Brain pericyte (primary cell): ENCODE measurements around the gene SLC22A7.

ENCODE experiments used
- DNase-seq: peaks from one replicate; pipeline ENCODE4 v3.0.0-alpha.2; 2012; ENCODE audit warnings: low read depth, low spot score

SLC22A7 gene

GRCh38 chr6:43283905-43284304, 14.2 kb upstream of the SLC22A7 start:
- no peak for DNase-seq

DNA sequence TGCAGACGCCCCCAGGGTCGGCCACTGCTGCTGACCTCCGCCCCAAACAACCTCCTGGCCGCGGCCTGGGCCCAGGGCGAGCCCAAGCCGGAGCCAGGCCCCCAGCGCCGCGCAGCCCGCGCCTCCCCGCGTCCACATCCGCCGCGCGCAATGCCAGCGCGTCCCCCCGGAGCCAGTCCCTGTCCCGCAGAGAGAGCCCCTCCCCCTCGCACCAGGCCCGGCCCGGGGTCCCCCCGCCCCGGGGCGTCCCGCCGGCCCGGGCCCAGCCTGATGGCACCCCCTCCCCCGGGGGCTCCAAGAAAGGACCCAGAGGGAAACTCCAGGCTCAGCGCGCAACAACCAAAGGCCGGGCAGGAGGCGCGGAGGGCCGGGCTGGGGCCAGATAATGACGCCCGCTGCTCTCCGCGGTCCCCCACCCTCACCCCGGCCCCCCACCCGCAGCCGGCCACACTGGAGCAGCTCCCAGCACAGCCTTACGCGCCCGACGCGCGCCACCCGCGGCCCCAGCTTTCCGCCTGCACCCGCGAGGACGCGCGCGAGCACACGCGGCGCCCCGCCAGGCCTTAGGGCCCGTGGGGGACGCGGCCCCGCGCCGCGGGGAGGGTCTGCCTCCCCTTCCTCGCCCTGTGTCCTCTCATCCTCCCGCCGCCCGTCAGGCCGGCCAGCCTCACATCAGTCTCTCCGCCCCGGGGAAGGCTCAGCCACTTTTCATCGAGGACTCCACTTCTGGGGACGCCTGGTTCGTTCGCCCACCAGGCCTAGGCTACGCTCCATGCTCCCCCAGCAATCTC, 12.9 kb upstream of the SLC22A7 start:
- no peak for DNase-seq

GRCh38 chr6:43285832-43286231, 12.2 kb upstream of the SLC22A7 start:
- DNase-seq = no peak

DNA sequence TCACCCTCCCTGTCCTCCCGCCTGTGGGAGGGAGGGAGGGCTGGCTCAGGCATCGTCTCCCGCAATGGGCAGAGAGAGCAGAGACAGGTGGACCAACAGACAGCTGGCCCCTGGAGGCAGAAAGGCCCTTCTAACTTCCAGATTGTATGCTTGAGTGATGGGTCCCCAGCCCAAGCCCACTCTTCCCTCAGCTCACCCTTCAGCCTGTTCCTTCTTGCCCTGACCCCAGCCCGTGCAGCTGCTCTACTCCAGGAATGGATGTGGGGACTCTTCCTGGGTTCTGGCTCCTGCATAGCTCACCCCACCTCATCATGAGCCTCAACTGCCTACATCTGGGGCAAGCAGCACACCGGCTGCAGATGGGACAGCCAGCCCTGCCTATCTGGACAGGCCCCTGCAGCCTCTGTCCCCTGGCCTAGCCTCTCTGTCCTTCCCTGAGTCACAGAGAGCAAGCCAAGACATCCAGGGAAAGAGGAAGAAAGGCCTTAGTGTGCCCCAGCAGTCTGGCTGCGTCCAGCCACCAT, 11.5 kb upstream of the SLC22A7 start:
- no peak for DNase-seq

DNA sequence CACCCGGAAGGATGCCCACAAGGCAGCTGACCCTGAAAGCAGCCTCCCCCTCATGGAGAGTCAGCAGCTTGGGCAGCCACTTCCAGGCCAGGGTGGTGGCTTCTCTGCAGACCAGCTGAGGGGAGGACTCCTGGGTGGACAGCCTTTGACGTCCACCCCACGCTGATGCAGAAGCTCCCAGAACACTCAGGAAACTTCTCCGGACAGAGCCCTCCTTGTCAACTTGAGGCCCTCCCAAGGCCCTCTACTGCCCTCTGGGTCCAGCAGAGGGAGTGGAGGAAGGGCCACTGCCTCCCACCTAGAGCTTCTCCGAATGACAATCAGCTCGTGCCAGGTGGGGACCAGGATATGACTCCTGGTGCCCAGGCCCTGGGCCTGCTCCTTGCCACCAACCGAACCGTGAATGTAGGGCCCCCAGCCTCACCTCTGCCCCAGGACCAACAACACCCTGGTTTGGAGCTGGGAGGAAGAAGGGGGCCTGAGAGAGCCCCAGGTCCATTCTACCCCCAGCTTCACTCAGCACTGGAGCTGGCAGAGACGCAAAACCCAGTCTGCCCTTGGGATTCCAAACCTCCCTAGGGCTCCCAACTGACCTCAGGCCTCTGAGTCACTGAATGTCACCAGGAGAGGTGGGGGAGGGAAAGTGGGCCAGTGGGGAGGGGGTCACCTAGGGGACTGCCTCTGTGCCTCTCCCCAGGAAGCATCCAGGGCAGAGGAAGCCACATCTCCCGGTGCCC, 10.9 kb upstream of the SLC22A7 start:
- no peak for DNase-seq

DNA sequence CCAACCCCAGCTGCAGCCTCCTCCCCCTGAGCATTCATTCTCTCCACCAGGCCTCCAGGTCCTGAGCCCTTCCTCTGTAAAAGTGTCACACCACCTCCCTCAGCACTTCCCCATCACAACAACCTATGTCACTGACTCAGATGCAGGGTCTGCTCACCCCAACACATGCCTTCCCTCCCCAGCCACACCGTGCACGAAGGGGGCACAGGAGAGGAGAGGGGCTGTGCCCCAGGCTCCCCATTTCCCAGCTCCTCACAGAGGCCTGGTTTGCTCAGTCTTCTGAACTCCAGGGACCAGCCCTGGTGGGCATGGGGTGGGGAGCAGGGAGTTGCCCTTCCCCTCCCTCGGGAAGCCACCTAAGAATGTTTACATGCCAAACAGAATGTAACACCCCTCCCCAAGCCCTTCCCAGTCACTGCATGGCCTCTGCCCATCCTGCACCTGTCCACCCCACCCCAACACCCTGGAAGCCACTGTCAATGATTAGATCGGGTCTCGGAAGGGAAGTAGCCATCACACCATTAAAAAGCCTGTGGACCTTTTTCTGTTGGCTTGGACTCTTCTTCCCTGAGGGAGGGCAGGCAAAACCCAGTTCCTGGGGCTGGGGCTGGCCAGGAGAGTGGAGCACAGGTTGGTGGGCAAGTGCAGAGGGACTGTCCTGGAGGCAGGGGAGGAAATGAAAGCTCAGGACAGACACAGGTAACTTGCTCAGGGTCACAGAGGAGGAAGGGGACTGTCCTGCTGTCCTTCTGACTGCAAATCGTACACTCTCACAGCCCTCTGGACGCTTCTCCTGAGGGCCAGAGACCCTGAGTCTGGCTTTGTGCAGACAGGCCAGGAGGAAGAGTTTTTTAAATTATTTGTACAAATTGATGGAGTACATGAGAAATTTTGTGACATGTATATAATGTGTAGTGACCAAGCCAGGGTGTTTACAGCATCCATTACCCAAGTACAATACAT, 10.1 kb upstream of the SLC22A7 start:
- no peak for DNase-seq

- DNase-seq = no peak
These were observed 7.6 kb upstream of the SLC22A7 start for GRCh38 chr6:43290339-43290904.

GRCh38 chr6:43290905-43291355, 7.1 kb upstream of the SLC22A7 start:
- no peak for DNase-seq

- DNase-seq = no peak
These were observed 6.4 kb upstream of the SLC22A7 start for GRCh38 chr6:43291708-43292107.

GRCh38 chr6:43292341-43292740, 5.7 kb upstream of the SLC22A7 start:
- no peak for DNase-seq

GRCh38 chr6:43292763-43293318, 5.2 kb upstream of the SLC22A7 start:
- no peak for DNase-seq

- DNase-seq = no peak
These were observed 4.4 kb upstream of the SLC22A7 start for GRCh38 chr6:43293698-43294097.

- DNase-seq = no peak
These were observed 3.5 kb upstream of the SLC22A7 start for GRCh38 chr6:43294536-43294935.

- DNase-seq = no peak
These were observed 2.6 kb upstream of the SLC22A7 start for GRCh38 chr6:43295456-43295855.

DNA sequence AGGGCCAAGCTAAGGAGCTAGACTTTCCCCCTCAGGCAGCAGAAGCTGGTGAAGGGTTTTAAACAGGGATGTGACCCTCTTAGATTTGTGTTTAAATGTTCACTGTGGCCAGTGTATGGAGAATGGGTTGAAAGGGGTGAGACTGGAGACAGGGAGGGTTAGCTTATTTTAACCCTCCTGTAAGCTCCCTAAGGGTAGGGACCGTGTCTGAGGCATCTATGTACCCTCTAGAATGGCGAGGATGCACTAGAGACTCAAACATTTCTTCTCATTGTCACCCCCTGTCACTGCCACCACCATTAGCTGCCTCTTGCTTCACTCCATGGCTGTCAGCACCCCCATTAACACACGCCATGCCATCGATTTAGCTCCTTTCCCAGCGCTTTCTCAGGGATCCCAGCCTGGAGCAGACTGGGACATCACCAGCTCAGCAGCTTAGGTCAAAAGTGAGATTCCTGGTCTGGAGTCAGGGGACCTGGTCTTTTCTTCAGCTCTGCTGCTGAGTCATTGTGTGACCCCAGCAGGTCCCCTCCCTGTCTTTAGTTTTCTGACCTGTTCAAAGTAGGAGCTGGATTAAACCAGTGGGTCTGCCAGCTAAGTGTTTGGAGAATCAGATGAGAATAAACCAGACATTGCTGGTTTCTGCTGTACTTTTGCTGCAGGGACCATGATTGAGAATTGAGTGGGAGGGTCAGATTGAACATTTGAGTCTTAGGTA, 1.1 kb upstream of the SLC22A7 start:
- no peak for DNase-seq

- DNase-seq = no peak
These were observed 691 bp downstream of the SLC22A7 start for GRCh38 chr6:43298565-43299337.

- no peak for DNase-seq
These were observed 1.6 kb downstream of the SLC22A7 start for GRCh38 chr6:43299338-43300293.
